Smooth muscle cell (in vitro differentiated cells): ENCODE data around the gene SRC. TPM values are rescaled to one million over a fixed set of nuclear protein-coding genes. Genes with fewer than 3 reads are reported as not detected.
A peak's percentile ranks its signal among the peaks of the same experiment; 100 is the strongest.

Source experiments
- DNase-seq: peaks from one replicate; lab custom pipeline; 2025; ENCODE audit not compliant: unreplicated experiment; lab: John Stamatoyannopoulos, UW
- H2AFZ ChIP-seq: fragments of 200-600 bp; sonication (generic); 2 replicates; pipeline ENCODE4 v1.6.0; 2016; ENCODE audit warnings: antibody characterized with exemption, low read depth, mild to moderate bottlenecking
- H3F3A ChIP-seq: fragments of 200-600 bp; sonication (generic); 2 replicates; pipeline ENCODE4 v1.6.0; 2017; ENCODE audit warnings: antibody characterized with exemption, low read depth
- H3K27ac ChIP-seq: fragments of 200-600 bp; sonication (generic); 2 replicates; pipeline ENCODE4 v1.5.1; 2016; ENCODE audit warnings: low read depth, mild to moderate bottlenecking
- H3K27me3 ChIP-seq: fragments of 200-600 bp; sonication (generic); 2 replicates; pipeline ENCODE4 v1.6.1; 2016; ENCODE audit warnings: low read depth, mild to moderate bottlenecking
- H3K36me3 ChIP-seq: fragments of 200-600 bp; sonication (generic); 2 replicates; pipeline ENCODE4 v1.5.1; 2016; ENCODE audit warnings: low read depth
- H3K4me1 ChIP-seq: fragments of 200-600 bp; sonication (generic); 2 replicates; pipeline ENCODE4 v1.5.1; 2016; ENCODE audit warnings: low read depth
- H3K4me2 ChIP-seq: fragments of 200-600 bp; sonication (generic); 2 replicates; pipeline ENCODE4 v1.6.0; 2016; ENCODE audit warnings: mild to moderate bottlenecking
- H3K4me3 ChIP-seq: fragments of 200-600 bp; sonication (generic); 2 replicates; pipeline ENCODE4 v1.5.1; 2016; ENCODE audit warnings: mild to moderate bottlenecking
- H3K79me2 ChIP-seq: fragments of 200-600 bp; sonication (generic); 2 replicates; pipeline ENCODE4 v1.6.0; 2016; ENCODE audit warnings: low read depth, mild to moderate bottlenecking
- H3K9ac ChIP-seq: fragments of 200-600 bp; sonication (generic); 2 replicates; pipeline ENCODE4 v1.6.0; 2016; ENCODE audit warnings: low read depth
- H3K9me3 ChIP-seq: fragments of 200-600 bp; sonication (generic); replicated peaks from 2 replicates; pipeline ENCODE4 v1.5.1; 2016; ENCODE audit warnings: low read depth
- H4K20me1 ChIP-seq: fragments of 200-600 bp; sonication (generic); 2 replicates; pipeline ENCODE4 v1.6.0; 2016; ENCODE audit warnings: low read depth
- WGBS: methylation state at CpG from one replicate; pipeline ENCODE4 v1.1.7; 2016; ENCODE audit warnings: low lambda C conversion rate; 5-methylcytosine and 5-hydroxymethylcytosine counted together
- polyA plus RNA-seq: library from polyadenylated mRNA; unstranded; fragments of >200 nt; fragmentation: Nextera tagmentation; extraction: Ambion mirVana; gene quantifications from 2 replicates; pipeline ENCODE4 v1.2.1, GENCODE V29; 2016
- total RNA-seq: library from RNA; depleted of rRNA; stranded (reverse); fragments of >200 nt; gene quantifications from 2 replicates; pipeline ENCODE4 v1.2.3, GENCODE V29; 2014
- TF ChIP-seq, protein P1 (sequence below): fragments of 200-600 bp; sonication (generic); IDR thresholded peaks from 2 replicates; pipeline ENCODE4 v1.5.1; 2017; ENCODE audit warnings: borderline replicate concordance, mild to moderate bottlenecking, antibody characterized with exemption; ENCODE audit not compliant: insufficient read depth, poor library complexity, severe bottlenecking

SRC gene
- total and polyA plus RNA-seq, 2 experiments from 2014 or later, result 26.0 to 36.5 TPM

GRCh38 chr20:37408302-37409193 is 62.6 kb downstream of the SRC start:
- Histone ChIP-seq H3K27ac (no peak overlapping the region), H3K79me2 (no peaks in the 10 kb centered on the region), H3K4me2 (peak overlapping the region; percentile 26), H3K4me1 (peaks cover 35% of the 10 kb centered on the region), H3F3A (peaks cover 14% of the 10 kb centered on the region), H4K20me1 (no peaks in the 10 kb centered on the region), H2AFZ (no peak overlapping the region), H3K27me3 (peaks cover under 1% of the 10 kb centered on the region), H3K9ac (no peak overlapping the region), H3K9me3 (no peaks in the 10 kb centered on the region), H3K36me3 (no peaks in the 10 kb centered on the region), H3K4me3 (no peak overlapping the region)
- TF ChIP-seq, protein P1, sequence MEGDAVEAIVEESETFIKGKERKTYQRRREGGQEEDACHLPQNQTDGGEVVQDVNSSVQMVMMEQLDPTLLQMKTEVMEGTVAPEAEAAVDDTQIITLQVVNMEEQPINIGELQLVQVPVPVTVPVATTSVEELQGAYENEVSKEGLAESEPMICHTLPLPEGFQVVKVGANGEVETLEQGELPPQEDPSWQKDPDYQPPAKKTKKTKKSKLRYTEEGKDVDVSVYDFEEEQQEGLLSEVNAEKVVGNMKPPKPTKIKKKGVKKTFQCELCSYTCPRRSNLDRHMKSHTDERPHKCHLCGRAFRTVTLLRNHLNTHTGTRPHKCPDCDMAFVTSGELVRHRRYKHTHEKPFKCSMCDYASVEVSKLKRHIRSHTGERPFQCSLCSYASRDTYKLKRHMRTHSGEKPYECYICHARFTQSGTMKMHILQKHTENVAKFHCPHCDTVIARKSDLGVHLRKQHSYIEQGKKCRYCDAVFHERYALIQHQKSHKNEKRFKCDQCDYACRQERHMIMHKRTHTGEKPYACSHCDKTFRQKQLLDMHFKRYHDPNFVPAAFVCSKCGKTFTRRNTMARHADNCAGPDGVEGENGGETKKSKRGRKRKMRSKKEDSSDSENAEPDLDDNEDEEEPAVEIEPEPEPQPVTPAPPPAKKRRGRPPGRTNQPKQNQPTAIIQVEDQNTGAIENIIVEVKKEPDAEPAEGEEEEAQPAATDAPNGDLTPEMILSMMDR, result no peak
- WGBS, result 60% methylated on average over 23 of the region's 23 CpGs
- no peak for DNase-seq

DNA sequence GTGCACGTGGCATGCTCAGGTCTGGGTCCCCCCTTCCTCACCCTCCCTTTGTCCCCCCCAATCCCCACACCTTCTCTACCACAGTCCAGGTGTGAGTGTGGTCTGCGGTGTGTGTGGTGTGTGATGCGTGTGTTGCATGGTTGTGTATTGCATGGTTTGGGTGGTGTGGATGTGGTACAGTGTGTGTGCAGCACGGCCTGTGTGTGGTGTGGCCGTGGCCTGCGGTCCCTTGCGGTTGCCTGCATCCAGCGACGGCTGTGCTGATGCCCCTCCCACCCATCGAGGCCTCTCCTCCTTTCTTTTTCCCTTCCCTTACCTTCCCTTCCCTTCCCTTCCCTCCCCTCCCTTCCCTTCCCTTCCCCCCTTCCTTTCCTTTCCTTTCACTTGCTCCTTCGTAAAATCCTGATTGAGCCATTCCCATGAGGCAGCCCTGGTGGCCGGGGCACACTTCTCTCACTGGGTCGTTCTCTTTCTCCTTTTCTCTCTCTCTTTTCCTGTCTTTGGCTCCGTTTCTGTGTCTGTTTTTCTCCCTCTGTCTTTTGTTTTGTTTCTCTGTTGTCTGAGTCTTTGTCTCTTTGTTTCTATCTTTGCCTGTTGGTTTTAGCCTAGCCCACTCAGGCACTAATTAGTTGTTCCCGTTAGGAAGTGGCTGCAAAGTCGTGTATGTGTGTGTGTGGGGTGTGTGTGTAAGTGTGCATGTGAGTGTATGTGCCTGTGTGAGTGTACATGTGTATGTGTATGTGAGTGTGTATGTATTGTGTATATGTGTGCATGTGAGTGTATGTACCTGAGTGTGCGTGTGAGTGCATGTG is 65.7 kb downstream of the SRC start:
- H3F3A ChIP-seq, result no peaks in the 10 kb centered on the region
- H3K9me3 ChIP-seq, result no peaks in the 10 kb centered on the region
- H4K20me1 ChIP-seq, result no peaks in the 10 kb centered on the region
- H3K36me3 ChIP-seq, result no peaks in the 10 kb centered on the region
- H3K4me2 ChIP-seq, result no peak overlapping the region
- H3K4me1 ChIP-seq, result peaks cover 33% of the 10 kb centered on the region
- no peak overlapping the region for H2AFZ ChIP-seq
- no peak overlapping the region for H3K9ac ChIP-seq
- peaks cover 11% of the 10 kb centered on the region for H3K27me3 ChIP-seq
- H3K27ac ChIP-seq, result no peak overlapping the region
- no peaks in the 10 kb centered on the region for H3K79me2 ChIP-seq
- H3K4me3 ChIP-seq, result no peak overlapping the region
- TF ChIP-seq, protein P1, result no peak
- DNase-seq, result no peak
- 50% methylated on average over 15 of the region's 17 CpGs for WGBS

DNA sequence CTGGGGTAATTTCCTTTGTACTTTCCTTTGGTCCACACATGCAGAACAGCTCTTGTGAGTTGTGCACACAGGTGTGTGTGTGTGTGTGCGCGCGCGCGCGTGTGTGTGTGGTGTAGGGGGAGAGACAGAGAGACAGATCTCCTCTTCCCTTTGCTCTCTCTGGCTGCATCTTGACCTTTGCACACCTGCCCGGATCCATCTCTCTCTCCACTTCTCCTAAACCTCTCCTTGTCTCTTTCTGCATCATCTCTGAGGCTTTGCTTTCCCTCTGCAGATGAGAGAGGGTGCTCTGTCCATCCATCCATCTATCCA is 67.0 kb downstream of the SRC start:
- no peaks in the 10 kb centered on the region for H3K36me3 ChIP-seq
- no peaks in the 10 kb centered on the region for H3F3A ChIP-seq
- no peaks in the 10 kb centered on the region for H4K20me1 ChIP-seq
- no peak overlapping the region for H2AFZ ChIP-seq
- no peaks in the 10 kb centered on the region for H3K9me3 ChIP-seq
- no peak overlapping the region for H3K9ac ChIP-seq
- DNase-seq, result no peak
- H3K4me3 ChIP-seq, result no peak overlapping the region
- TF ChIP-seq, protein P1, result no peak
- no peak overlapping the region for H3K27ac ChIP-seq
- peaks cover 21% of the 10 kb centered on the region for H3K4me1 ChIP-seq
- no peak overlapping the region for H3K4me2 ChIP-seq
- no peaks in the 10 kb centered on the region for H3K79me2 ChIP-seq
- WGBS, result 92% methylated on average over 7 of the region's 7 CpGs
- H3K27me3 ChIP-seq, result peaks cover 11% of the 10 kb centered on the region
